GM19025 (cell line): ENCODE measurements around the gene LDB2.

Experiments used
- ATAC-seq: cut with Tn5 transposase; IDR thresholded peaks from one replicate; pipeline ENCODE4 v1.9.1; 2021; ENCODE audit warnings: mild to moderate bottlenecking, low read depth, moderate library complexity; ENCODE audit not compliant: unreplicated experiment

LDB2 gene

GRCh38 chr4:16692961-16693506, 205.4 kb downstream of the LDB2 start:
- ATAC-seq: no peak

- no peak for ATAC-seq
Observed at GRCh38 chr4:16692524-16692923, 205.9 kb downstream of the LDB2 start.

- no peak for ATAC-seq
Observed at GRCh38 chr4:16692046-16692445, 206.4 kb downstream of the LDB2 start.

- no peak for ATAC-seq
Observed at GRCh38 chr4:16691450-16691849, 207.0 kb downstream of the LDB2 start.

GRCh38 chr4:16687845-16688244, 210.6 kb downstream of the LDB2 start:
- ATAC-seq: no peak

- ATAC-seq: no peak
Observed at GRCh38 chr4:16687011-16687410, 211.4 kb downstream of the LDB2 start.

- no peak for ATAC-seq
Observed at GRCh38 chr4:16686195-16686594, 212.2 kb downstream of the LDB2 start.

GRCh38 chr4:16685536-16685935, 212.9 kb downstream of the LDB2 start:
- no peak for ATAC-seq

GRCh38 chr4:16684935-16685334, 213.5 kb downstream of the LDB2 start:
- no peak for ATAC-seq

GRCh38 chr4:16684097-16684496, 214.3 kb downstream of the LDB2 start:
- no peak for ATAC-seq

GRCh38 chr4:16682975-16683374, 215.5 kb downstream of the LDB2 start:
- ATAC-seq: no peak

- no peak for ATAC-seq
Observed at GRCh38 chr4:16677001-16677944, 221.2 kb downstream of the LDB2 start.

- no peak for ATAC-seq
Observed at GRCh38 chr4:16676230-16676770, 222.1 kb downstream of the LDB2 start.

- ATAC-seq: no peak
Observed at GRCh38 chr4:16674082-16674481, 224.4 kb downstream of the LDB2 start.

GRCh38 chr4:16672421-16672820, 226.0 kb downstream of the LDB2 start:
- ATAC-seq: no peak

- ATAC-seq: no peak
Observed at GRCh38 chr4:16671741-16672140, 226.7 kb downstream of the LDB2 start.

- no peak for ATAC-seq
Observed at GRCh38 chr4:16670727-16671126, 227.7 kb downstream of the LDB2 start.

- ATAC-seq: no peak
Observed at GRCh38 chr4:16669036-16669435, 229.4 kb downstream of the LDB2 start.

GRCh38 chr4:16668488-16668887, 230.0 kb downstream of the LDB2 start:
- no peak for ATAC-seq

- no peak for ATAC-seq
Observed at GRCh38 chr4:16667464-16667863, 231.0 kb downstream of the LDB2 start.

GRCh38 chr4:16665942-16666551, 232.4 kb downstream of the LDB2 start:
- no peak for ATAC-seq
